BJ (cell line): ENCODE measurements around the gene ZNF775. TPM values are rescaled to one million over a fixed set of nuclear protein-coding genes. Genes with fewer than 3 reads are reported as not detected.

ENCODE experiments used
- CTCF ChIA-PET: fragments of 350-600 bp; formaldehyde crosslinking; extraction: SDS; loops from one replicate; lab custom pipeline; 2021; ENCODE audit warnings: antibody characterized with exemption, inconsistent platforms; lab: Yijun Ruan, JAX
- POLR2A ChIA-PET: fragments of 300-600 bp; sonication (Branson Sonifier 250); formaldehyde crosslinking; extraction: SDS; loops from one replicate; lab custom pipeline; 2021; ENCODE audit warnings: antibody characterized with exemption; lab: Charles Lee
- DNase-seq: peaks from one replicate; pipeline ENCODE4 v3.0.0-alpha.2; 2011; ENCODE audit warnings: low read depth
- H3K27me3 ChIP-seq: 2 replicates; pipeline ENCODE4 v1.6.0; 2011; ENCODE audit warnings: low read length; ENCODE audit not compliant: control insufficient read depth, insufficient read depth
- H3K36me3 ChIP-seq: 2 replicates; pipeline ENCODE4 v1.5.1; 2011; ENCODE audit warnings: low read length; ENCODE audit not compliant: control insufficient read depth, insufficient read depth
- H3K4me3 ChIP-seq: 2 replicates; pipeline ENCODE4 v1.5.1; 2011; ENCODE audit warnings: low read depth, mild to moderate bottlenecking, control low read depth, low read length
- CTCF ChIP-seq: IDR thresholded peaks from 2 replicates; pipeline ENCODE4 v1.5.1; 2011; ENCODE audit warnings: low read depth, mild to moderate bottlenecking, control low read depth, inconsistent platforms, low read length, moderate library complexity; ENCODE audit not compliant: insufficient read depth
- polyA plus RNA-seq: library from polyadenylated mRNA; depleted of rRNA; stranded (reverse); fragments of >200 nt; gene quantifications from 2 replicates; pipeline ENCODE4 v1.2.3, GENCODE V29; 2011

Gene ZNF775
- polyA plus RNA-seq, 1 experiment = 2.1 TPM

DNA sequence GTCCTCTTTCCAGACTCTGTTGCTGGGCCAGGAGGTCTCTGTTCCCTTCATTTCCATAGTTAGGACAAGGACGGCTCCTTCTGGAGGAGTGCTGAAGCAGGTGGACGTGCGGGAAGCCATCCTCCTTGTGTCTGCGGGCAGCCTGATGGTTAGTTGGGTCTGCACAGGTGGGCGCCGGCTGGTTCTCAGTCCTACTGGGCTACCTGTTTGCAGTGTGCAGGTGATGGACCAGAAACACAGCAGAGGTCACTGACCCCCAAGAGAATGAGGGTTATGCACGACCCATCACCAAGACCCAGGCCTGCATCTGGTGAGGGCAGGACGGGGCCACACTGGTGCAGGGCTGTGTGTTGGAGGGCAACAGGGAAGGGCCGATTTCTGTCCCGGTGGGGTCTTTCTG, 45.5 kb upstream of the ZNF775 start:
- Histone ChIP-seq H3K36me3 (no peaks in the 10 kb centered on the region), H3K27me3 (no peaks in the 10 kb centered on the region), H3K4me3 (no peak overlapping the region)
- POLR2A ChIA-PET = no interaction called here
- no peak for DNase-seq
- no peak for TF ChIP-seq CTCF
- CTCF ChIA-PET = no interaction called here

GRCh38 chr7:150334108-150334507, 45.0 kb upstream of the ZNF775 start:
- Histone ChIP-seq H3K27me3 (no peaks in the 10 kb centered on the region), H3K36me3 (no peaks in the 10 kb centered on the region), H3K4me3 (no peak overlapping the region)
- no peak for TF ChIP-seq CTCF
- no peak for DNase-seq
- ChIA-PET CTCF (no interaction called here), POLR2A (no interaction called here)

GRCh38 chr7:150335108-150335773, 43.9 kb upstream of the ZNF775 start:
- TF ChIP-seq CTCF = no peak
- ChIA-PET POLR2A (no interaction called here), CTCF (interaction anchor here (0.6 to 0.9 kb wide), 3 partner anchors 10 to 43 kb away, joined by 3 read pairs; partner anchors contain the start of gene ZNF775)

GRCh38 chr7:150335774-150336112, 43.4 kb upstream of the ZNF775 start:
- no peak for TF ChIP-seq CTCF
- no peaks in the 10 kb centered on the region for H3K36me3 ChIP-seq
- H3K4me3 ChIP-seq = no peak overlapping the region
- peaks cover 3% of the 10 kb centered on the region for H3K27me3 ChIP-seq
- CTCF ChIA-PET = interaction anchor here (0.6 to 0.9 kb wide), 3 partner anchors 11 to 43 kb away, joined by 3 read pairs; partner anchors contain the start of gene ZNF775
- no peak for DNase-seq
- POLR2A ChIA-PET = no interaction called here

More at GRCh38 chr7:150335108-150335773, 43.9 kb upstream of the ZNF775 start:
- peak; percentile 65 for DNase-seq
- Histone ChIP-seq H3K27me3 (peaks cover 2% of the 10 kb centered on the region; the same call in 1 of the 2 replicates), H3K4me3 (no peak overlapping the region), H3K36me3 (no peaks in the 10 kb centered on the region)

DNA sequence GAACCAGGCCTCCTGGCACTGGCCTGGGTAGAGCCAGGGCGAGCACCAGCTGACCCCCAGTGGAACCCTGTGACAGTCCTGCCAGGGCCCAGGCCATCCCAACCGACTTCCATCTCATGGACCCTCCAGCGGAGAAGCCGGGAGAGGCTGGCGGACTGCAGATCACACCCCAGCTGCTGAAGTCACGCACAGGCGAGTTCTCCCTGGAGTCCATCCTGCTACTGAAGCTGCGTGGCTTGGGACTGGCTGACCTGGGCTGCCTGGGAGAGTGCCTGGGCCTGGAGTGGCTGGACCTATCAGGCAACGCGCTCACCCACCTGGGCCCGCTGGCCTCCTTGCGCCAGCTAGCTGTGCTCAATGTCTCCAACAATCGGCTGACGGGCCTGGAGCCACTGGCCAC, 42.4 kb upstream of the ZNF775 start:
- Histone ChIP-seq H3K36me3 (no peaks in the 10 kb centered on the region), H3K4me3 (no peak overlapping the region), H3K27me3 (peaks cover 10% of the 10 kb centered on the region)
- no peak for DNase-seq
- CTCF ChIA-PET = interaction anchor here (0.6 kb wide), 1 partner anchor 787 kb away, joined by 3 read pairs; no protein-coding TSS in a partner anchor
- POLR2A ChIA-PET = no interaction called here
- TF ChIP-seq CTCF = no peak
